HUDEP-2 (cell line): ENCODE results near the gene ACHE.

Experiments used
- DNase-seq, 76 experiments: peaks; one replicate each; lab custom pipeline; 2025; ENCODE audit not compliant: unreplicated experiment in 76 of 76; lab: John Stamatoyannopoulos, UW

The ACHE gene

GRCh38 chr7:100886142-100886935, 9.3 kb downstream of the ACHE start:
- DNase-seq: no peak

- DNase-seq: no peak
Observed at GRCh38 chr7:100885440-100886141, 10.1 kb downstream of the ACHE start.

- no peak for DNase-seq
Observed at GRCh38 chr7:100884736-100885439, 10.8 kb downstream of the ACHE start.

GRCh38 chr7:100882785-100883526, 12.7 kb downstream of the ACHE start:
- no peak for DNase-seq

GRCh38 chr7:100882201-100882600, 13.5 kb downstream of the ACHE start:
- DNase-seq: no peak

GRCh38 chr7:100881136-100881535, 14.6 kb downstream of the ACHE start:
- no peak for DNase-seq

- DNase-seq: no peak
Observed at GRCh38 chr7:100880645-100881044, 15.0 kb downstream of the ACHE start.

- DNase-seq: no peak
Observed at GRCh38 chr7:100879685-100880261, 15.9 kb downstream of the ACHE start.

- no peak for DNase-seq
Observed at GRCh38 chr7:100878685-100879084, 17.0 kb downstream of the ACHE start.

- DNase-seq: no peak
Observed at GRCh38 chr7:100878013-100878412, 17.7 kb downstream of the ACHE start.

GRCh38 chr7:100875356-100875751, 20.3 kb downstream of the ACHE start:
- DNase-seq: peak in 2 of 76 experiments; percentile 12 to 31

GRCh38 chr7:100874577-100875355, 20.9 kb downstream of the ACHE start, which contains the start of gene SRRT:
SRRT (plus strand) TSS chr7:100875103; CDS start chr7:100875591, 488 bp downstream.
- peak in 75 of 76 experiments; percentile 16 to 98 (median 96) for DNase-seq

- no peak for DNase-seq
Observed at GRCh38 chr7:100874300-100874576, 21.4 kb downstream of the ACHE start.

GRCh38 chr7:100873599-100874299, 21.9 kb downstream of the ACHE start:
- no peak for DNase-seq

GRCh38 chr7:100867776-100868485, 27.8 kb downstream of the ACHE start:
- peak in 4 of 76 experiments; percentile 10 to 28 (median 24) for DNase-seq

- peak in 74 of 76 experiments; percentile 24 to 89 (median 75) for DNase-seq
Observed at GRCh38 chr7:100867040-100867775, 28.5 kb downstream of the ACHE start, which contains the start of gene TRIP6. TRIP6 (plus strand) TSS chr7:100867387; CDS start chr7:100867498, 111 bp downstream.

- DNase-seq: peak in 1 of 76 experiments; percentile 50
Observed at GRCh38 chr7:100866729-100867039, 29.0 kb downstream of the ACHE start.
